ENCODE measurements around the gene RANGAP1. TPM values are rescaled to one million over a fixed set of nuclear protein-coding genes. Genes with fewer than 3 reads are reported as not detected.

The RANGAP1 gene
- total and polyA plus RNA-seq, 2 experiments from 2014 or later: 43.3 to 125 TPM

- Histone ChIP-seq H3K27ac (no peak overlapping the region), H3K4me3 (no peak overlapping the region), H3K4me1 (ENCODE audit: low read depth) (no peaks in the 10 kb centered on the region), H3K9me3 (ENCODE audit: low read depth) (no peaks in the 10 kb centered on the region), H3K27me3 (no peaks in the 10 kb centered on the region), H3K36me3 (peaks cover 42% of the 10 kb centered on the region)
- TF ChIP-seq CTCF (IDR thresholded peaks at IDR 0.05; ENCODE audit: low read depth, low read length): no peak
- no peak for DNase-seq (ENCODE audit: low read depth in 1 of 2, low spot score in 1 of 2)
These were observed 62.5 kb downstream of the RANGAP1 start for GRCh38 chr22:41223535-41223934.

- Histone ChIP-seq H3K27me3 (no peaks in the 10 kb centered on the region), H3K9me3 (ENCODE audit: low read depth) (no peaks in the 10 kb centered on the region), H3K4me1 (ENCODE audit: low read depth) (no peaks in the 10 kb centered on the region), H3K27ac (no peak overlapping the region), H3K4me3 (no peak overlapping the region), H3K36me3 (peaks cover 42% of the 10 kb centered on the region)
- DNase-seq (ENCODE audit: low read depth in 1 of 2, low spot score in 1 of 2): no peak
- TF ChIP-seq CTCF (IDR thresholded peaks at IDR 0.05; ENCODE audit: low read depth, low read length): no peak
These were observed 63.0 kb downstream of the RANGAP1 start for GRCh38 chr22:41222846-41223507.

- Histone ChIP-seq H3K27ac (no peak overlapping the region), H3K4me3 (no peak overlapping the region), H3K4me1 (ENCODE audit: low read depth) (no peaks in the 10 kb centered on the region), H3K36me3 (peaks cover 28% of the 10 kb centered on the region), H3K27me3 (no peaks in the 10 kb centered on the region), H3K9me3 (ENCODE audit: low read depth) (no peaks in the 10 kb centered on the region)
- TF ChIP-seq CTCF (IDR thresholded peaks at IDR 0.05; ENCODE audit: low read depth, low read length): no peak
- peak in 1 of 2 donors; percentile 94 for DNase-seq (ENCODE audit: low read depth in 1 of 2, low spot score in 1 of 2)
These were observed 68.3 kb downstream of the RANGAP1 start for GRCh38 chr22:41217553-41218157.

- Histone ChIP-seq H3K4me3 (no peak overlapping the region), H3K4me1 (ENCODE audit: low read depth) (no peaks in the 10 kb centered on the region), H3K27ac (no peak overlapping the region), H3K36me3 (peaks cover 23% of the 10 kb centered on the region), H3K9me3 (ENCODE audit: low read depth) (no peaks in the 10 kb centered on the region), H3K27me3 (no peaks in the 10 kb centered on the region)
- no peak for TF ChIP-seq CTCF (IDR thresholded peaks at IDR 0.05; ENCODE audit: low read depth, low read length)
- peak in 1 of 2 donors; percentile 40 for DNase-seq (ENCODE audit: low read depth in 1 of 2, low spot score in 1 of 2)
These were observed 69.0 kb downstream of the RANGAP1 start for GRCh38 chr22:41216984-41217383.

- no peak for DNase-seq (ENCODE audit: low read depth in 1 of 2, low spot score in 1 of 2)
- H3K27ac ChIP-seq: no peak overlapping the region
- H3K36me3 ChIP-seq: peaks cover 20% of the 10 kb centered on the region
- no peak for TF ChIP-seq CTCF (IDR thresholded peaks at IDR 0.05; ENCODE audit: low read depth, low read length)
- no peaks in the 10 kb centered on the region for H3K27me3 ChIP-seq
- H3K4me3 ChIP-seq: no peak overlapping the region
- no peaks in the 10 kb centered on the region for H3K4me1 ChIP-seq (ENCODE audit: low read depth)
- no peaks in the 10 kb centered on the region for H3K9me3 ChIP-seq (ENCODE audit: low read depth)
These were observed 70.1 kb downstream of the RANGAP1 start for GRCh38 chr22:41215926-41216325.
